ENCODE results near the gene FHOD3.

Gene FHOD3

GRCh38 chr18:36415171-36415570 is 117.7 kb downstream of the FHOD3 start:
- no peak for DNase-seq

DNA sequence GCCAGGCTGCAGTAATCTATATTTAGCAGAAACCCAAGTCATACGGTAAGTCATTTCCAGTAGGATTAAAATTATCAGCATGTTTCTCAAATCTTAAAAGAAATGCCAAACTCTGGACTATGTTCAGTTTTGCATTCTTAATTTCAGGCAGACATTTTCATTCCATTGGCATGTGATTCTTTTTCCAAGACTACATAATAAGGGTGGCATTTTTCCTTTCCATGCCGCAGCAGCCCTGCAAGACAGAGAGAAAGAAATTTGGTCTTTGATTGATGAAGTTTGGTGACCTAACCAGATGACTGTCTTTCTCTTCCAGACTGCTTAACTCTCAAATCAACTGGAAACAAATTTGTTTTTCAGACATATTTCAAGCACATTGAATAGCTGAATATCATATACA is 118.1 kb downstream of the FHOD3 start:
- DNase-seq, result no peak

- DNase-seq, result no peak
Observed at GRCh38 chr18:36419188-36419899, 121.8 kb downstream of the FHOD3 start.

- DNase-seq, result peak; percentile 4
Observed at GRCh38 chr18:36419900-36420531, 122.5 kb downstream of the FHOD3 start.

DNA sequence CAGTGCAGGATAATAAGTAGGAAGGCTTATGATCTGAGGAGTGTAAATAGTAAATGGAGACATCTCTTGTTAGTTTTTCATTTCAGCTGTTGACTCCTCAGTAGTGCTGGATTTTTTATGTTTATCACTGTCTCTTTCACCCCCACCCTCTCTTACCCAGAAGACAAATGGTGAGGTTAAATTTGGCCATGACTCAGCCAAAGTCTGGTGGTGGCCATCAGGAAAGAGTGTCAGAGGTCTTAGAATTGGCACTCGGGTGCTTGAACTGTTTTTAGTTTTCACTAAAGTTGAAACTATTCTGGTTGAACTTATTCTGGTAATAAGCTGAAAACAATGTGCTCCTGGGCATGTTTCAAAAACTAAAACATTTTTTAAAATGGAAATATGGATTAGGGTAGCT is 123.3 kb downstream of the FHOD3 start:
- peak; percentile 19 for DNase-seq

DNA sequence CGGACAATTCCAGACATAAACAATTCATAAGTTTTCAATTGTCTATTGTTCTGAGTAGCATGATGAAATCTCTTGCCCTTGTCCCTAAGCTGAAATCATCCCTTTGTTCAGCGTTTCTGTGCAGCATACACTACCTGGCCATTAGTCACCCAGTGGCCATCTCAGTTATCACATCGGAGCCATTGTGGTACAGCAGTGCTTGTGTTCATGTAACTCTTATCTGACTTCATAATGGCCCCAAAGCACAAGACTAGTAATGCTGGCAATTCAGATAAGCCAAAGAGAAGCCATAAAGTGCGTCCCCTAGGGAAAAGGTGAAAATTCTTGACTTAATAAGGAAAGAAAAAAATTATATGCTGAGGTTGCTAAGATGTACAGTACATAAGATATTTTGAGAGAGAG is 127.2 kb downstream of the FHOD3 start:
- DNase-seq, result peak; percentile 9

DNA sequence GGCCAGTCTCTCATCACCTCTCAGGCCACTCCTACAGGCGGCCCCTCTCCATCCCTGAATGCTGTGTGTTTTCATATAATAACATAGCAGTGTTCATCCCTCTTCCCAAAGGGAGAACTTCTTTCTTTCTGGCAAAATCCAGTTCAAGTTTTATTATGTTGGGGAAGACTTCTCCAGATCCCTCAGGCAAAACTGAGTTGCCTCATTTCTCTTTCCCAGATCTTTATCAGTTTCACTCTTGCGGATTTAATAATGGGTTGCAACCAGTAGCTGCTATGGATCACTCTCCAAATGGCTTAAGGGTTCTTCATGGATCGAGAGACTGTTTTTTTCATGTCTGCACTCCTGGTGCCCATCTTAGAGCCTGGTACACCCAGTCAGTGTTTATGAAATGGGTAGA is 129.9 kb downstream of the FHOD3 start:
- DNase-seq, result no peak

DNA sequence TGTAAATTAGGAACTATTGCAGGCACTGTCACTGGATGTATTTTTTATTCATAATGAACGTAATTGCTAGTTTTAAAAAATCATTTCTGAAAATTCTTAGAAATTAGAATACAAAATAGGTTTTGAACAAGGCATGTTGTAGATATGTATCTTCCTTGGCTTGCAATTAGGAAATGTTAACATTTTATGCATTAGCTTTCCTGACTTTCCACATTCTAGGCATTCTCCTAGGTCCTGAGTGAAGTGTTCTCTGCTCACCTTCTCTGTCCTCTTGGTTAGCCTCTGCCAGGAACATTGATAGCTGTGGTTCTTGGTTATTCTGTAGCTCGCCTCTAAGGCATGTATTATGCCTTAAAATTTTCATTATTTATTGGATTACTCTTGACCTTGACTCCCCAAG is 130.3 kb downstream of the FHOD3 start:
- no peak for DNase-seq

- no peak for DNase-seq
Observed at GRCh38 chr18:36428431-36429029, 131.0 kb downstream of the FHOD3 start.

GRCh38 chr18:36432880-36433555 is 135.5 kb downstream of the FHOD3 start:
- no peak for DNase-seq

GRCh38 chr18:36436387-36436786 is 138.9 kb downstream of the FHOD3 start:
- DNase-seq, result no peak

GRCh38 chr18:36440614-36441013 is 143.1 kb downstream of the FHOD3 start:
- DNase-seq, result no peak

- DNase-seq, result no peak
Observed at GRCh38 chr18:36441426-36442240, 144.1 kb downstream of the FHOD3 start.

DNA sequence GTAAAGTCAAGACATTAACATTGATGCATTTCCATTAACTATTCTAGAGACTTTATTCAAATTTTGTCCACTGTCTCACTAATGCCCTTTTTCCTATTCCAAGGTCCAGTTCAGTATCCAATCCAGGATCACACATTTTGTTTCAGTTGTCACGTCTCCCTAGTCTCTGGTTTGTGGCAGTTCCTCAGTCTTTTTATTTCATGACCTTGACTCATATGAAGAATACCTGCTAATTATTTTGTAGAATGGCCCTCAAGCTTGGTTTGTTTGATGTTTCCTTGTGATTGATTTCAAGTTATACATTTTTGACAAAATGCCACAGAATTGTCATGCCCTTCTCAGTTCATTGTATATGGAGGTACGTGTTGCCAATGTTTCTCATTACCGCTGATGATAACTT is 145.2 kb downstream of the FHOD3 start:
- no peak for DNase-seq

DNA sequence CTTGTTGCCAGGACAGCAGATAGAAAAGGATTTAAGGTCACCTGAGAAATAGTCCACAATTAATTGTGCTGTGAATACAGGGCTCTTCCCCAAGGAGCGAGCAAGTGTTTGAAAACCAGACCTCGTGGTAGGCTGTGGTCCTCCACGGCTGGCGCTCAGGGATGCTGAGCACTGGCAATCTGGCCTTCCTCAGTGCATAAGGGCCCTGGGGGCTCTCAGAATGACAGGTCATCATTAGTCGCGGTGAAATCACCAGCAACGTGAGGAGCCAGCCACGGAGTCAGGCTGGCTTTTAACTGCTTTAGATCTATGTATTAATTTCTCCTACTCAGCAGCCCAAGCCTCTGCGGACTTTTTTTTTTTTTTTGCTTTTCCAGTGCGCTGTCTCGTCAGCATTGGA is 148.5 kb downstream of the FHOD3 start:
- no peak for DNase-seq

DNA sequence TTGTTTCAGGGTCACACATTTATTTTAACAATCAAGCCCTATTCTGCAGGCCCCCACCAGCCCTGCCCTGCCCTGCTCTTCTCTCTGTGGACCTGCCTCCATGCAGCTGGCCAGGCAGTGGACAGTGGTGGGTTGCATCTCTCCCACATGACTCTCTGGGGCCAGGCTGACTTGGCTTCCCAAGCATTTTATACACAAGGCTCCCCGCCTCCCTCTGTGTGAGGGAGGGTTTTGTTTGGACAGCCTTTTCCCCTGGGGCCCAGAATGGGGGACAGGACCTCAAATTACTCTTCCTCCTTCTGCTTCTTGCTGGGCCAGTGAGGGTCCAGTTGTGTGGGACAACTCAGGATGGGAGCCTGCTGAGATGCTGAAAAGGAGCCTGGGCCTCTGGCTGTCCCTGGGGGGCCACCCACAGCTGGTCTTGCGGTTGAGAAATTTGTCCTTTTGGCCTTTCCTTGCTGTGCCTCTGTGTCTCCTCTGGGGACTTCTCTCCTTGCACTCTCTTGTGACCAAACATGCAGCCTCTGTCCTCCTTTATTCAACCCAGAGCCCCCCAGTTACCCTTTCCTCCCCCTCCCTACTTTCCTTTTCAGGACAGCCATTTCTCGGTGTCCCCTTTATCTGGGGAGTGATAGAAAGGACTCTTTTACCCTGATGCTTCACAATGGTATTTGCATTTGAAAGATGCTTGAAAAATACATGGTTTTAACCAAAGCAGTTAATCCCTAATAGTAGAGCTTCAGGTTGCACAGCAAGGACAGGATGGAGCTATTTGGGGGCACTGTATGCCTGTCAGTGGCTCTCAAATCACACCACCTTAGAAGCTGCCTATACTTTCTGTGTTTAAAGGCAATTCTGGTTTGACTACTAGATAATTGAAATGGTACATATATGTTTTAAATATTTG is 151.1 kb downstream of the FHOD3 start:
- no peak for DNase-seq

DNA sequence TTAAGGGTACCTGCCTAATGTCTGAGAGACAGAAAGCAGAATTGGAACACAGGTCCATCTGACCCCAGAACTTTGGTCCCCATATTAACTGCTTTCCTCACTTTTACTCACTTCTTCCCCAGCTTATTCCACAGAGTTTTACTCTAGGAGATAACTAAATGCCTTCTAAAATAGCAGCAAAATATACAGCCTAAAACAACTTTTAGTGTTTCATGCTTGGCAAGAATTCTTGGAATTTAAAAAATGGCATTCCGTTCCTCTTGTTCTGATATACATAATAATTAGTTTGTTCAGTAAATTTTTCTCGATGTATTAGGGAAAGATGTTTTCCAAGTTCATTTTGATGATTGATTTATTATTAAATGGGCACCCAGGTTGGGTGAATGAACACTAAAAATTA is 151.9 kb downstream of the FHOD3 start:
- DNase-seq, result no peak

DNA sequence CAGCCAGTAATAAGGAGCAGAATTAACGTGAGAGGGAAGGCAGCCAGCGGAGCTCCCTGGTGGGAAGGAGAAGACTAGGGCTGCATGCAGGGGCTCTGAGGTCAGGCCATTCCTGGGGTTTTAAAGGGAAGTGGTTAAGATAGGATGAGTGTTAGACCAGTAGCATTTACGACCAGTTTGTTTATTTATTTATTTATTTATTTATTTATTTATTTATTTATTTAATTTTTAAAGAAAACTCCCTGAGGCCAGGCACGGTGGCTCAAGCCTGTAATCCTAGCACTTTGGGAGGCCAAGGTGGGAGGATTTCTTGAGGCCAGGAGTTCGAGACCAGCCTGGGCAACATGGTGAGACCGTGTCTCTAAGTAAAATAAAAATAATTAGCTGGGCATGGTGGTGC is 152.8 kb downstream of the FHOD3 start:
- DNase-seq, result no peak

GRCh38 chr18:36451454-36452251 is 154.1 kb downstream of the FHOD3 start:
- no peak for DNase-seq

- DNase-seq, result no peak
Observed at GRCh38 chr18:36454245-36454644, 156.7 kb downstream of the FHOD3 start.

DNA sequence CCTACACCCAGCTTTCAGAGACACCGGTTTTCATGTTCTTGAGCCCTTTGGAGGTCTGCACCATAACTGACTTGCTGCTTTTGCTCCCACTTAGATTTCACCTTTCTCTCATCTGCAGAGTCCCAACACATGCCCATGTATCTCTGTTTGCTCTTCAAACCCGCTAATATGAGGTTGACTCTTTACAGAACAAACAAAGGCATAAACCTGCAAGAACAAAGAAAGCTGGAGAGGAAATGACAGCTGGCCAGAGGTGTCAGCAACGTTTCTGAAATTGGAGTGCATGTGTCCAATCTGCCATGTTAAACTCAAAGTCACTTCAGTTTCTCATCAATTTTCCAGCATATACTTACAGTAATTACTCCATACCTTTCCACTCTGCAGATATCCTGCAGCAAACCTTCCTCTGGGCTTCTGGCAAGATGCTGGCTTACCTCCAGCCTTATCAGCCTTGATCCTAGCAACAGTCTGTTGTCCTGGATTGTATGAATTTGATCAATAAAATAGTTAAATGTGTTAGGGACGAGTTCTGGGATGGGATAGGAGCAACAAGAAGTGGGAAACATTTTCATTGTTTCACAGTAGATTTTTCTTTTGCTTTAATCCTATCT is 157.4 kb downstream of the FHOD3 start:
- DNase-seq, result no peak

Data from hematopoietic multipotent progenitor cell treated with erythropoietin and hydrocortisone succinate and interleukin-3 and kit ligand, for 4 days (in vitro differentiated cells).